PFSK-1 (cell line): Measurements from ENCODE around the gene HMX3. TPM values are rescaled to one million over a fixed set of nuclear protein-coding genes. Genes with fewer than 3 reads are reported as not detected.

Source experiments
- FOXP2 ChIP-seq: optimal IDR thresholded peaks from 2 replicates; pipeline ENCODE3; 2011; ENCODE audit warnings: borderline replicate concordance, control low read depth, inconsistent platforms; ENCODE audit not compliant: insufficient read depth; ENCODE audit errors: extremely low read length, extremely low read depth
- POLR2AphosphoS5 ChIP-seq: IDR thresholded peaks from 2 replicates; pipeline ENCODE4 v1.6.1; 2012; ENCODE audit warnings: low read depth, mild to moderate bottlenecking, control low read depth, low read length, moderate library complexity
- REST ChIP-seq, 2 experiments: IDR thresholded peaks; 2 replicates each; pipeline versions ENCODE4 v1.6.1 to v1.8.0; 2011 to 2012; ENCODE audit warnings: low read depth in 2 of 2, low read length in 2 of 2, control low read depth in 1 of 2, inconsistent platforms in 1 of 2, mild to moderate bottlenecking in 1 of 2, moderate library complexity in 1 of 2; ENCODE audit not compliant: insufficient read depth in 1 of 2
- SIN3A ChIP-seq: IDR thresholded peaks from 2 replicates; pipeline ENCODE4 v1.6.1; 2012; ENCODE audit warnings: mild to moderate bottlenecking, low read length, moderate library complexity, borderline replicate concordance; ENCODE audit not compliant: insufficient read depth
- TAF1 ChIP-seq: IDR thresholded peaks from 2 replicates; pipeline ENCODE4 v1.6.1; 2012; ENCODE audit warnings: low read length, control low read depth, borderline replicate concordance; ENCODE audit not compliant: insufficient read depth
- polyA plus RNA-seq: library from polyadenylated mRNA; unstranded; fragments of >200 nt; gene quantifications from one replicate; pipeline ENCODE4 v1.2.1, GENCODE V29; 2012; ENCODE audit warnings: low read depth, missing spikeins; ENCODE audit not compliant: insufficient read length

Gene HMX3
- 2.0 TPM for polyA plus RNA-seq

- TF ChIP-seq FOXP2 (no peak), POLR2AphosphoS5 (no peak), TAF1 (no peak), SIN3A (no peak), REST (IDR thresholded peaks at IDR 0.05; ENCODE audit: insufficient read depth in 1 of 2, low read depth in 2 of 2, low read length in 2 of 2) (no peak)
These were observed at the start of gene HMX3 for GRCh38 chr10:123135415-123136141. Gene HMX3, plus strand, starts transcription at chr10:123135970. Its CDS starts 81 bp downstream, at chr10:123136051.

GRCh38 chr10:123086281-123086680 is 49.5 kb upstream of the HMX3 start:
- no peak for TF ChIP-seq SIN3A
- no peak for TF ChIP-seq POLR2AphosphoS5
- TF ChIP-seq REST (IDR thresholded peaks at IDR 0.05; ENCODE audit: insufficient read depth in 1 of 2, low read depth in 2 of 2, low read length in 2 of 2), result no peak
- TF ChIP-seq FOXP2, result no peak
- no peak for TF ChIP-seq TAF1

GRCh38 chr10:123087348-123087747 is 48.4 kb upstream of the HMX3 start:
- TF ChIP-seq SIN3A (no peak), FOXP2 (no peak)

- TF ChIP-seq POLR2AphosphoS5 (no peak), REST (IDR thresholded peaks at IDR 0.05; ENCODE audit: insufficient read depth in 1 of 2, low read depth in 2 of 2, low read length in 2 of 2) (no peak), TAF1 (no peak), SIN3A (no peak), FOXP2 (no peak)
These were observed 48.0 kb upstream of the HMX3 start for GRCh38 chr10:123087786-123088185.

GRCh38 chr10:123092635-123093414 is 42.9 kb upstream of the HMX3 start:
- TF ChIP-seq POLR2AphosphoS5, result no peak
- TF ChIP-seq FOXP2, result no peak
- no peak for TF ChIP-seq SIN3A
- no peak for TF ChIP-seq TAF1
- no peak for TF ChIP-seq REST (IDR thresholded peaks at IDR 0.05; ENCODE audit: insufficient read depth in 1 of 2, low read depth in 2 of 2, low read length in 2 of 2)
